SK-N-SH treated with all-trans-retinoic acid at 6 μM for 48 hours (cell line): ENCODE measurements around the gene TNNC2.

Experiments
- ATAC-seq: fragments of 200-7000 bp; cut with Tn5 transposase; 3 replicates; pipeline ENCODE4 v1.9.1; 2020; ENCODE audit warnings: mild to moderate bottlenecking, moderate library complexity
- ARNTL ChIP-seq: fragments of 450-650 bp; formaldehyde crosslinking; IDR thresholded peaks from 2 replicates; pipeline ENCODE4 v1.5.0; 2020; ENCODE audit warnings: low read depth, mild to moderate bottlenecking, moderate library complexity, borderline replicate concordance
- BACH2 ChIP-seq: fragments of 250-450 bp; sonication (Bioruptor Pico); IDR thresholded peaks from 2 replicates; pipeline ENCODE4 v1.9.0; 2021; ENCODE audit warnings: mild to moderate bottlenecking, borderline replicate concordance
- CREB5 ChIP-seq: fragments of 250-450 bp; sonication (Bioruptor Pico); IDR thresholded peaks from 2 replicates; pipeline ENCODE4 v1.5.1; 2020; ENCODE audit warnings: low read depth, mild to moderate bottlenecking, moderate library complexity
- CSDC2 ChIP-seq: fragments of 250-450 bp; sonication (Bioruptor Pico); IDR thresholded peaks from 2 replicates; pipeline ENCODE4 v1.5.0; 2020; ENCODE audit warnings: mild to moderate bottlenecking, moderate library complexity
- CSRNP3 ChIP-seq: fragments of 250-450 bp; sonication (Bioruptor Pico); IDR thresholded peaks from 2 replicates; pipeline ENCODE4 v1.5.1; 2021; ENCODE audit warnings: mild to moderate bottlenecking, moderate library complexity
- ESRRG ChIP-seq: fragments of 250-450 bp; sonication (Bioruptor Pico); IDR thresholded peaks from 2 replicates; pipeline ENCODE4 v1.6.1; 2021; ENCODE audit warnings: mild to moderate bottlenecking
- GLIS3 ChIP-seq: fragments of 250-450 bp; sonication (Bioruptor Pico); IDR thresholded peaks from 2 replicates; pipeline ENCODE4 v1.5.0; 2020; ENCODE audit warnings: mild to moderate bottlenecking, moderate library complexity
- ISL1 ChIP-seq: fragments of 250-450 bp; sonication (Bioruptor Pico); IDR thresholded peaks from 2 replicates; pipeline ENCODE4 v2.1.2; 2022; ENCODE audit warnings: mild to moderate bottlenecking, moderate library complexity
- OSR1 ChIP-seq: fragments of 250-450 bp; sonication (Bioruptor Pico); IDR thresholded peaks from 2 replicates; pipeline ENCODE4 v1.8.0; 2022; ENCODE audit warnings: moderate library complexity, mild to moderate bottlenecking, inconsistent platforms
- PATZ1 ChIP-seq: fragments of 250-450 bp; sonication (Bioruptor Pico); IDR thresholded peaks from 2 replicates; pipeline ENCODE4 v1.8.0; 2020; ENCODE audit warnings: mild to moderate bottlenecking, moderate library complexity, borderline replicate concordance
- POU6F1 ChIP-seq: fragments of 250-450 bp; sonication (Bioruptor Pico); IDR thresholded peaks from 2 replicates; pipeline ENCODE4 v1.8.0; 2021; ENCODE audit warnings: low read depth, mild to moderate bottlenecking, moderate library complexity, borderline replicate concordance
- PPARA ChIP-seq: fragments of 250-450 bp; sonication (Bioruptor Pico); IDR thresholded peaks from 2 replicates; pipeline ENCODE4 v1.5.0; 2020; ENCODE audit warnings: mild to moderate bottlenecking, borderline replicate concordance
- RARB ChIP-seq: fragments of 250-450 bp; sonication (Bioruptor Pico); IDR thresholded peaks from 2 replicates; pipeline ENCODE4 v1.8.0; 2021; ENCODE audit warnings: mild to moderate bottlenecking, moderate library complexity
- SNAI2 ChIP-seq: fragments of 250-450 bp; sonication (Bioruptor Pico); IDR thresholded peaks from 2 replicates; pipeline ENCODE4 v1.5.0; 2020; ENCODE audit warnings: mild to moderate bottlenecking, moderate library complexity
- TCF4 ChIP-seq: fragments of 250-450 bp; sonication (Bioruptor Pico); IDR thresholded peaks from 2 replicates; pipeline ENCODE4 v1.8.0; 2021; ENCODE audit warnings: mild to moderate bottlenecking, moderate library complexity, borderline replicate concordance
- TSHZ2 ChIP-seq: fragments of 250-450 bp; sonication (Bioruptor Pico); IDR thresholded peaks from 2 replicates; pipeline ENCODE4 v1.5.0; 2020; ENCODE audit warnings: mild to moderate bottlenecking, moderate library complexity
- ZC3H10 ChIP-seq: fragments of 250-450 bp; sonication (Bioruptor Pico); IDR thresholded peaks from 2 replicates; pipeline ENCODE4 v1.5.1; 2021; ENCODE audit warnings: mild to moderate bottlenecking, moderate library complexity
- ZFP3 ChIP-seq: fragments of 250-450 bp; sonication (Bioruptor Pico); IDR thresholded peaks from 2 replicates; pipeline ENCODE4 v1.5.0; 2020; ENCODE audit warnings: mild to moderate bottlenecking, moderate library complexity
- ZFP30 ChIP-seq: fragments of 450-650 bp; formaldehyde crosslinking; IDR thresholded peaks from 2 replicates; pipeline ENCODE4 v1.5.0; 2022; ENCODE audit warnings: mild to moderate bottlenecking, moderate library complexity
- ZNF565 ChIP-seq: fragments of 450-650 bp; formaldehyde crosslinking; conservative IDR thresholded peaks from 2 replicates; pipeline ENCODE4 v1.5.0; 2020; ENCODE audit warnings: low read depth, mild to moderate bottlenecking, moderate library complexity
- ZNF70 ChIP-seq: fragments of 450-650 bp; formaldehyde crosslinking; IDR thresholded peaks from 2 replicates; pipeline ENCODE4 v1.5.0; 2020; ENCODE audit warnings: mild to moderate bottlenecking, moderate library complexity
- ZNF8 ChIP-seq: fragments of 450-650 bp; formaldehyde crosslinking; IDR thresholded peaks from 2 replicates; pipeline ENCODE4 v1.5.0; 2020; ENCODE audit warnings: mild to moderate bottlenecking, moderate library complexity

The TNNC2 gene

GRCh38 chr20:45810191-45810970 lies 16.7 kb downstream of the TNNC2 start:
- ATAC-seq, result no peak
- TF ChIP-seq GLIS3 (CRISPR knock-in tag), result no peak
- no peak for TF ChIP-seq ARNTL
- TF ChIP-seq BACH2 (CRISPR knock-in tag), result no peak
- no peak for TF ChIP-seq CSDC2 (CRISPR knock-in tag)
- no peak for TF ChIP-seq ZFP3 (CRISPR knock-in tag)
- TF ChIP-seq ZNF565 (CRISPR knock-in tag), result no peak
- TF ChIP-seq OSR1, result no peak
- TF ChIP-seq PATZ1 (CRISPR knock-in tag), result no peak
- TF ChIP-seq ZNF8 (CRISPR knock-in tag), result no peak
- TF ChIP-seq PPARA (CRISPR knock-in tag), result no peak
- TF ChIP-seq ESRRG (CRISPR knock-in tag), result no peak

GRCh38 chr20:45801851-45802250 lies 25.3 kb downstream of the TNNC2 start:
- TF ChIP-seq CSDC2 (CRISPR knock-in tag) (no peak), TSHZ2 (CRISPR knock-in tag) (no peak), ZFP30 (CRISPR knock-in tag) (no peak), CSRNP3 (no peak), SNAI2 (CRISPR knock-in tag) (no peak), ZNF8 (CRISPR knock-in tag) (no peak), PPARA (CRISPR knock-in tag) (no peak), BACH2 (CRISPR knock-in tag) (no peak), RARB (CRISPR knock-in tag) (no peak), ARNTL (no peak), ZNF565 (CRISPR knock-in tag) (no peak), ESRRG (CRISPR knock-in tag) (no peak), CREB5 (CRISPR knock-in tag) (no peak), PATZ1 (CRISPR knock-in tag) (no peak), ISL1 (CRISPR knock-in tag) (no peak), ZC3H10 (CRISPR knock-in tag) (no peak), OSR1 (no peak), TCF4 (CRISPR knock-in tag) (no peak), POU6F1 (CRISPR knock-in tag) (no peak), ZNF70 (no peak)
- ATAC-seq, result no peak
